ENCODE data around the gene ATOH1.

DNA sequence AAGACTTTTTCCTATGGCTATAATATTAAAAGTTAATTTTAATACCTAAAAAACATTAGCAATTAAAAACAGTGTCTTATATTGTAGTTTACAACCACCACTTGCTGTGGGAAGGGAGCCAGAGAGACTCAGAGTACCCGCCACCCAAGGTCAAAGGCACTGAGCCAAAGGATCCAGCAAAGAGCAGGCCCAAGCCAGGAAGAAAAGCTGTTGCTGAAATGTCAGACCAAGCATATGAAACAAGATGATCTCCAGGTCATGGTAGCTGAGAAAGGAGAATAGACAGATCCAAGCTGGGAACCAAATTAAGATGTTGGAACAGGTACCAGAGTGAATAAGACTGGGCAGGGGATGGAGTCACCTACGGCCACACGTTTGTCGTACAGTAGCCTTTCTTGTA lies 18.8 kb upstream of the ATOH1 start:
- no peak for TF ChIP-seq SP1 (IDR thresholded peaks at IDR 0.05)
- no peak for TF ChIP-seq CTBP1 (IDR thresholded peaks at IDR 0.05; ENCODE audit: borderline replicate concordance)
